Iris pigment epithelial cell (primary cell): Measurements from ENCODE around the gene VPS36.
"Not testable (repeated sequence)": the region's sequence is repeated elsewhere in the genome, so short reads cannot be mapped to it uniquely, and the experiment has no call there.

Experiments used
- DNase-seq: peaks from one replicate; pipeline ENCODE4 v3.0.0-alpha.2; 2011; ENCODE audit warnings: low read depth

VPS36 gene, protein sequence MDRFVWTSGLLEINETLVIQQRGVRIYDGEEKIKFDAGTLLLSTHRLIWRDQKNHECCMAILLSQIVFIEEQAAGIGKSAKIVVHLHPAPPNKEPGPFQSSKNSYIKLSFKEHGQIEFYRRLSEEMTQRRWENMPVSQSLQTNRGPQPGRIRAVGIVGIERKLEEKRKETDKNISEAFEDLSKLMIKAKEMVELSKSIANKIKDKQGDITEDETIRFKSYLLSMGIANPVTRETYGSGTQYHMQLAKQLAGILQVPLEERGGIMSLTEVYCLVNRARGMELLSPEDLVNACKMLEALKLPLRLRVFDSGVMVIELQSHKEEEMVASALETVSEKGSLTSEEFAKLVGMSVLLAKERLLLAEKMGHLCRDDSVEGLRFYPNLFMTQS

DNA sequence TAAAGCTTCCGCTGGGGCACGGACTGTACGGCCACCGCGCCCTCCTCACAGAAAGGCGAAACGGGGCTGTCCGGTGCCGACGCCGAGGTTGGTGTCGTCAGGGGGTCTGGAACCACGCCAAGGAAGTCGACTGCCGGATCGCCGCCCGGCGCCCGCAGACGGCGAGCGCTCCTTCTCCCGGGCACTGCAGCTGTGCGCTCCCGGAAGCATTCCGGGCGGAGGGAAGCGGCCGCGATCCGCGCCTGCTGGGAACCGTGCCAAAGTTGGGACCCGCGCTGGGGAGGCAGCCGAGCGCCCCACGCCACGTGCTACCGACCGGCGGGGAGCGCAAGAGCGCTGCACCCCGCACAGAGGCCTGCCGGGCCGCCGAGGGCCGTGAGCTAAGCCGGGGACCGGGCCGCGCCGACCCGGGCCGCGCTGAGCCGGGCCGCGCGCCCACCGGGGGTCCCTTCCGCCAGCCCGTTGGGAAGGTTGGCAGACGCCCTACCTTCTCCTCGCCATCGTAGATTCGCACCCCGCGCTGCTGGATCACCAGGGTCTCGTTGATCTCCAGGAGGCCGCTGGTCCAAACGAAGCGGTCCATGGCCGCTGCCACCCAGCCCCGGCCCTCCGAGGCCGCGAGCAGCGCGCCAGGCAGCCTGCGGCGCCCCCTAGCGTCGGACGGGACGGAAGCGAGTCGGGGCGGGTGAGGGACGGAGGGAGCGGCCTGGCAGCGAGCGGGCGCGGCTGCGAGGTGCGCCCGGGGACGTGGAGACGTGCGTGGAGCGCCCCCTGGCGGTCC lies at the start of gene VPS36:
Gene VPS36 (minus strand): TSS at position 623 of the 781 bp plus-strand sequence. CDS start 40 bp downstream, at position 583.
- peak; percentile 90 for DNase-seq

- DNase-seq: not testable (repeated sequence)
Measured at GRCh38 chr13:52497979-52498378, 47.5 kb upstream of the VPS36 start.

GRCh38 chr13:52494241-52494640 lies 43.8 kb upstream of the VPS36 start:
- not testable (repeated sequence) for DNase-seq

DNA sequence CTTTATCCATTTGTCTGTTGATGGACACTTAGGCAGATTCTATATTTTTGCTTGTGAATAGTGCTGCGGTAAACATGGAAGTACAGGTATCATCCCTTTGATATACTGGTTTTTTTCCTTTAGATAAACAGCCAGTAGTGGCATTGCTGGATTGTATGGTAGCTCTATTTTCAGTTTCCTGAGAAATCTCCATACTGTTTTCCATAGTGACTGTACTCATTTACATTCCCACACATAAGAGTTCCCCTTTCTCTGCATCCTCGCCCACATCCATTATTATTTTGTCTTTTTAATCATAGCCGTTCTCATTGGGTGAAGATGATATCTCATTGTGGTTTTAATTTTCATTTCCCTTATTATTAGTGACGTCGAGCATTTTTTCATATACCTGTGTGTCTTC lies 40.6 kb upstream of the VPS36 start:
- DNase-seq: not testable (repeated sequence)

DNA sequence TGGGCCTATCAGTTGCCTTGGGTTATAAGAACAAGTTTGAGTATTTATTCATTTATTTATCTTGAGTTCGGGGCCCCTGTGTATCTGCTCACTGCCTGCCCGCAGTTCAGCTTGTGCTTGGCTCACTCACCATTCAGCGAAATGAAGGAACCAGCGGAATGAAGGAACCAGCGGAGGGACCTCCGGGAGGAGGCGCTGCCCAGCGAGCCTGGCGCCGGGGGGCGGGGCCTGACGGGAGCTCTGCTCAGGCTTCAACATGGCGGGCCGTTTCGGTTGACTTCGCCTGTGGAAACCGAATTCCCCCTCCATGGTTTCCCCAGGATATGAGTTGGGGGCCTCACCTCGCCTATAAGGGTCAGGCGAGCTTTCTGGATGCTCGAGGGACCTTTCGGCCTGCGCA lies 38.3 kb upstream of the VPS36 start:
- not testable (repeated sequence) for DNase-seq

- peak; percentile 8 for DNase-seq
Measured at GRCh38 chr13:52487078-52487477, 36.6 kb upstream of the VPS36 start.

- DNase-seq: not testable (repeated sequence)
Measured at GRCh38 chr13:52480677-52481428, 30.4 kb upstream of the VPS36 start.

GRCh38 chr13:52468487-52468886 lies 18.1 kb upstream of the VPS36 start:
- DNase-seq: not testable (repeated sequence)

DNA sequence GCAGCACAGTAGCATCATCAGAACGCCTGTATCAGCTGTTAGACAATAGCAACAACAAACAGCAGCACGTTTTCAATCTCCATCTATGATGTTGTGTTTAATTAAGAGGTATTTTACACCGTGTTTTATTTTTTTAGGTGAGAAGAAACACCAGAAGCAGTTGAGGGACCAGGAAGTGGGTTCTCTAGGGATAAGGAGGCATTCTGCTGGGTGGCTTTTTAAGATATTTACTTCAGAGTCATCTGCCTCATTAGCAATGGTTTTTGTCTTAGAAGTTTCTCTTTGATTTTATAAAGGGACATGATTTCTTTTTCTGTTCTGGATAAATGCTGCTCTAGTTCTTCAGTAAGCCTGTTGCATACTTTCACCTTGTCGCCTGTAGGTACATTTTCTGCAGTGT lies 13.1 kb upstream of the VPS36 start:
- DNase-seq: no peak

DNA sequence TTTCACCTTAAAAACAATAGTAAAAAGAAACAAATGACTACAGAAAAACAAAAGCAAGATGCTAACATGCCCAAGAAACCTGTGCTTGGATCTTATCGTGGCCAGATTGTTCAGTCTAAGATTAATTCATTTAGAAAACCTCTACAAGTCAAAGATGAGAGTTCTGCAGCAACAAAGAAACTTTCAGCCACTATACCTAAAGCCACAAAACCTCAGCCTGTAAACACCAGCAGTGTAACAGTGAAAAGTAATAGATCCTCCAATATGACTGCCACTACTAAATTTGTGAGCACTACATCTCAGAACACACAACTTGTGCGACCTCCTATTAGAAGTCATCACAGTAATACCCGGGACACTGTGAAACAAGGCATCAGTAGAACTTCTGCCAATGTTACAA lies 10.8 kb upstream of the VPS36 start:
- no peak for DNase-seq

- peak; percentile 86 for DNase-seq
Measured at GRCh38 chr13:52459668-52460067, 9.2 kb upstream of the VPS36 start.

- DNase-seq: peak; percentile 44
Measured at GRCh38 chr13:52455677-52456041, 5.2 kb upstream of the VPS36 start.

DNA sequence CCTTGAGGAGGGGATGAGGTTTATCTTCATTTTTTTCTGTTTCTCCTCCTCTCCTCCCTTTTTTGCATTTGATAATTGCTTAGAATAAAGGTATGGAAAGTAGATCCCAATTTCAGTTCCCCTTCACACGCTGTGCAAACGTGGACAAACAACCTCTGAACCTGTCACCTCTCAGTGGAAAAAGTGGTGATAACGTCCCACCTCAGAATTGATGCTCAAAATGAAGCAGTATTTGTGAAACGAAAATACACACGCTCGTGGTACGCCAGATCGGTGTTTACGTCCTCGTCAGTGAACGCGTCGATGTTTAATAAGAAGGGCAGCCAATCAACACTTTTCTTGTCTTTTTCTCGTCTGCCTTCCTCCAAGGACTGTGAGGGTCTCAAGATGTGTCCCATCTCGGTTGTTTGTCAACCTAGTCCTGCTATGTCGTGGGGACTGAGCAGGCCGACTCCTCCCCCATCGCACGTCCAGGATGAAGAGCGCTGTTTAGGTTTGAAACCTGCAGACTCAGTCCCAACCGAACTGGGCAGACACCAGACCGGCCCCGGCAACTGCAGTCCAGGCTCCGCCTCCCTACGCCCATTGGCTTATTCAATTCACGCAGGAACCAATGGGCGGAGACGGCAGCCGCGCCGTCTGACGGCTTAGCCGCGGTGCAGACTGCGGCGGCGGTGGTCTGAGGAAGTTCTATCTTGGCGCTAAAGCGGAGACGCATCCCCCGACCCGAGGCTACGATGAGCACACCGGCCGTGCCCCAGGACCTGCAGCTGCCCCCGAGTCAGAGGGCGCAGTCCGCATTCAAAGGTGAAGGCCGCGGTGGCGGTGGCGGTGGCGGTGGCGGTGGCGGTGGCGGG lies 4.6 kb upstream of the VPS36 start, which contains the start of gene CKAP2:
Gene CKAP2 (plus strand): TSS at position 659 of the 857 bp plus-strand sequence. CDS start 79 bp downstream, at position 738.
- DNase-seq: peak; percentile 95

- DNase-seq: no peak
Measured at GRCh38 chr13:52454459-52454819, 4.0 kb upstream of the VPS36 start.

GRCh38 chr13:52452470-52452869 lies 2.0 kb upstream of the VPS36 start:
- DNase-seq: no peak

DNA sequence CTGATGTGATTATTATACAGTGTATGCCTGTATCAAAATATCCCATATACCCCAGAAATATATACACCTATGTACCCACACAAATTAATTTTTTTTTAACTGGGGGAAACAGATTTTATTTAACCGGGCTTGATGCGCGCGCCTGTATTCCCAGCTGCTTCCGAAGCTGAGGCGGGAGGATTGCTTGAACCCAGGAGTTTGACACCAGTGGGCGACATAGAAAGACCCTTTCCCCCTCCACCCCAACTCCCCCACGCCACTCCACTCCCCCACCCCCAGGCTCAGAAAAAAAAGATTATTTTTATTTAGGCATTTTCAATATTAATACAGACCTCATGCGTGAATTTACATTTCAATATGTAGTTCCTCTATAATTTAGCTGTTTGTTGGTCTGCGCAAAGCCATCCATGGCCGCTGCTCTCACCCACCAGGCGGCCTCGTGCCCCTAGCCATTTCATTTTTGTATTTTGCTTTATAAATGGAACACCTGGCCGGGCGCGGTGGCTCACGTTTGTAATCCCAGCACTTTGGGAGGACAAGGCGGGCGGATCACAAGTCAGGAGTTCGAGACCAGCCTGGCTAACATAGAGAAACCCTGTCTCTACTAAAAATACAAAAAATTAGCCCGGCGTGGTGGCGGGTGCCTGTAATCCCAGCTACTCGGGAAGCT lies 836 bp upstream of the VPS36 start:
- DNase-seq: no peak

DNA sequence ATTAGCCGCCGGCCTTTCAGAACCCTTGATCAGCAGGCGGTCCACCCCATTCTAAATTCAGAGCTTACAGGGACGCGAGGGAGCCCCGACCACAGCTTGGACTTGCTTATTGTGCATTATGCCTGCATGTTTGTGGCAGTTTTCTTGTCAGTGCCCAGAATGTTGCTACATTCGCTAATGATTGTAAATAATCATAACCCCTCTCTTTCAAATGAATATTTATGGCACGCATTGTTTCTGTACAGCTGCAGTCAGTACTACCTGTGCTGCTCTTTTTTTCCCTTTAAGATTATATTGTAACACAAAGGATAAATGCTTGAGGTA lies 321 bp upstream of the VPS36 start:
- no peak for DNase-seq

DNA sequence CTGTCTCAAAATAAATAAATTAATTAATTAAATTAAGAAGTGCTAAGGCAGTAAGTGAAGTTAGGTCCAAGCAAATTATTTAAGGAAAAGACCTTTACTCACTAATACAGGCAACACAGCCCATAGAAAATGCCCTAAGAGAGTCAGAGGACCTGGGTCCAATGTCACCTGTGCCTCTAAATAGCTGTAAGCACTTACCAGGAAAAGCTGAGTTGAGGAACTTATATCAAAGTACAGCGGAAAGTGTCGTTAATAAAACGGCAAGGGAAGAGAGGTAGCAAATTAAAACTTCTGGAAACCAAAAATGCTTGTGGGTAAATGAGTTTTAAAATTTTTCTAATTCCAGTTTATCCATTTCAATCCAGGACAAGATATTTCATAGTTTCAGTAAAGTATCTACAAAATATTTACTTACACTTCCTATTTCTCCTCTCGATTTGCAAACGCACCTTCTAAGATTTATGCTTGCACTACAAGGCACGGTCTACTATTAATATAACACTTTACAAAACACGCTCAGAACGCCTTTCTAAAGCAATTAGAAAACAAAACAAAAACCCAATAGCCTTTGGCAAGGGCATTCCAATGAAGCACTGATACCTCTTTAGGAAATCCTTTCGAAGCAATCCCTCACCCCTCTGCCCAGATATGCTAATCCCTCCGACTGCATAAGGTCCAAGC lies 963 bp downstream of the VPS36 start:
- DNase-seq: no peak

- no peak for DNase-seq
Measured at GRCh38 chr13:52447815-52448552, 2.5 kb downstream of the VPS36 start.

GRCh38 chr13:52447354-52447753 lies 3.1 kb downstream of the VPS36 start:
- DNase-seq: no peak
